NCI-H2196 treated with DMSO at 0.1 percent for 48 hours (cell line): ENCODE measurements around the gene SLC20A1.
A peak's percentile ranks its signal among the peaks of the same experiment; 100 is the strongest.
"Not testable (repeated sequence)": the region's sequence is repeated elsewhere in the genome, so short reads cannot be mapped to it uniquely, and the experiment has no call there.

Experiments
- DNase-seq: peaks from one replicate; lab custom pipeline; 2025; ENCODE audit not compliant: unreplicated experiment; lab: John Stamatoyannopoulos, UW

SLC20A1 gene

DNA sequence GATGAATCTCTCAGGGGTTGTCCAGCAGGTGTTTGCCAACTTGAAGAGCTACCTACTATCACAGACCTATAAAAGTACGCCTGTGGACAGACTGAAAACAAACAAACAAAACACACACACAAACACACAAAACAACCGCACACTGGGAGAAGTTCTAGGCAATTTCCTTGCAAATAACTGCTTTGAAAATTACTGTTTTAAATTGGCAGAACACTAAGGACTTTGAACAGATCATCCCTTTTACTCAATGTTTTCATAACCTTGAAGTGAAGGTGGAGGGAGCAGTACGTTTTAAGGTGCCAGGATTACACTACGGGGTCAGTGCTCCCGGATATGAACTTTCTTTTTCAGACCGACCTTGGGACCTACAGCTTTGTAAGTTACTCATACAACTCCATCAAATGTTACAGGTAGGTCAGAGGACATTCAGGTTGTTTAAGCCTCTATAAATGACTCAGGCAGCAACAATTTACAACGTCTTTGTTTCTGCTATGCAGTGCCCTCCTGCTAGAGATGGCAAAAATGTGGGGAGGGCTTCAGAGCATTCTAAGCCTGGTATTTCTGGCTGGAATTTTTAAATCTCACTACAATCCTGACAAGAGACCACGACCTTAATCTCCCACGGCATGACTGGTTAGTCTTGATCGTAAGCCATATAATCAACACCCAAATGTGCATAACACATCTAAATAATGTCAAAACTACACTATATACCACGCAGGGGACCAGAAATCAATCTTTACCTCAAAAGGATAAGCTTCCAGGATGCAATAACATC is 1.4 kb upstream of the SLC20A1 start:
- DNase-seq, result no peak

DNA sequence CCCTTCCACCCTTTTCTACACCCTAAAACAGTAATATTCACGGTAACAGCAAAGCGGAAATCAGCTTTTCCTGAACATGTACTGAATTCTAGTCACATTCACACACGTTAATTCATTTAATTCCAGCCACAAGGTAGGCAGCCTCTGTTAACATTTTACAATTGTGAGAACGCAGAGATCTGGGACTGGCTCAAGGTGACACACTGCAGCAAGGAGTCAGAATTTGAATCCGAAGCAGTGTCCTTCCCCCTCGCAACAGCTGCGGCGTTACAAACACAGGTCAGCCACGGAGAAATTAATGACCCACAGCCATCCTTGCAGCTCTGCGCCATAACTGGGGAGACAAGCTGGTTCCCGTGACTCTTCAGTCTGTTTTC is 818 bp upstream of the SLC20A1 start:
- no peak for DNase-seq

DNA sequence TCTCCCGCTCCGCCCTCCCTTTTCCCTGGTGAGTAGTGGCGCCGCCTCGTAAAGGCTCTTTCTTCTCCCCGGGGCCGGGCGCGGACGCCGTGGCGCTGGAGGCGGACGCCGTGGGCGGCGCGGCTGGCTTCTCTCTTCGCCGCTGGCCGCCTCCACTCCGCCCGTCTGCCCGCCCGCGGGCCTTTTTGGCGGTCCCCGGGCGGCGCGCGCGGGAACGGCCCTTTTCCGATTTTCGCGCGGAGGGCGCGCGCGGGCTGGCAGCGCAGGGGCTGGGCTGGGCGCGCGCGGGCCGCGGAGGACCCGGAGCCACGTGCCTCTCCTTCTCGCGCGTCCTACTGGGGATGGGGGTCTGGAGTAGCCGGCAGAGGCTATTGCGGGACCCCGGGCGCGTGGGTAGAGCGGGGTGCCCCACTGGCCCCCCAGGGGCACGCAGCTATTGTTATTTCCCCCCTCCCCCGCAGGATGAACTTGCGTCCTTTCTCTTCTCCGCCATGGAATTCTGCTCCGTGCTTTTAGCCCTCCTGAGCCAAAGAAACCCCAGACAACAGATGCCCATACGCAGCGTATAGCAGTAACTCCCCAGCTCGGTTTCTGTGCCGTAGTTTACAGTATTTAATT is 472 bp downstream of the SLC20A1 start:
- DNase-seq, result peak; percentile 62

DNA sequence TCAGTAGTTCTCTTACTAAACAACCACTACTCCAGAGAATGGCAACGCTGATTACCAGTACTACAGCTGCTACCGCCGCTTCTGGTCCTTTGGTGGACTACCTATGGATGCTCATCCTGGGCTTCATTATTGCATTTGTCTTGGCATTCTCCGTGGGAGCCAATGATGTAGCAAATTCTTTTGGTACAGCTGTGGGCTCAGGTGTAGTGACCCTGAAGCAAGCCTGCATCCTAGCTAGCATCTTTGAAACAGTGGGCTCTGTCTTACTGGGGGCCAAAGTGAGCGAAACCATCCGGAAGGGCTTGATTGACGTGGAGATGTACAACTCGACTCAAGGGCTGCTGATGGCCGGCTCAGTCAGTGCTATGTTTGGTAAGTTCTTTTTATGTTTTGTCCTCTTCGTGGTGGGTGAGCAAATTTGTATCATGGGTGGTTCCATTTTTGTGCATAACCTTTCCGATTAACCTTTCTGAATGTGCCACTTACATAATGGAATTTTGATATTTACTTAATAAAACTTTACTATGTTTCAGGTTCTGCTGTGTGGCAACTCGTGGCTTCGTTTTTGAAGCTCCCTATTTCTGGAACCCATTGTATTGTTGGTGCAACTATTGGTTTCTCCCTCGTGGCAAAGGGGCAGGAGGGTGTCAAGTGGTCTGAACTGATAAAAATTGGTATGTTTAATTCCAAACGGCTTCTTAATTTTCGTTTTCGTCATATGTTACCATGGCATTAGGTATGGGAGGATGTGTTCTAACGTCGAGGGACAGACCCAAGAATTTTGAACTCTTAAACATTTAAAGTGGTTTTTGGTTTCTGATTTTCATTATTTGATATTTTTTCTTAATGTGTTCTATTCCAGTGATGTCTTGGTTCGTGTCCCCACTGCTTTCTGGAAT is 1.3 kb downstream of the SLC20A1 start:
- no peak for DNase-seq

DNA sequence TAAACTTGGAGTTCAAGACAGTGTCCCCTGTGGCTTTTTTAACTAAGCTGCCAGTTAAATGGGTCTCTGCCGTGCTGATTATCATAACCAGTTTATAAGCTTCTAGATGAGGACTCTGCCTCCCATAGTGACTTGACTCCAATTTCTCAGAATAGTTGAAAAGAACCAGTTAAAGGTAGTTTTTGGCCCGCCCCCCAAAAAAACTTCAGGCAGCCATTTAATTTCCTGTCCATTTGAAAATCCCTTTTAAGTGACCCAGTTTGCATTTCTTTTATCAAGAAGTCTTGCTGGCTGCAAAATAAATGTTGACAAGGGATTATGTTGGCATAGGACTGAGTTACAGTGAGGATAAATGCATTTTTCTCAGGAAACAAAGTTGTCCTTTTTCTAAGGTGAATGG is 2.3 kb downstream of the SLC20A1 start:
- DNase-seq, result no peak

DNA sequence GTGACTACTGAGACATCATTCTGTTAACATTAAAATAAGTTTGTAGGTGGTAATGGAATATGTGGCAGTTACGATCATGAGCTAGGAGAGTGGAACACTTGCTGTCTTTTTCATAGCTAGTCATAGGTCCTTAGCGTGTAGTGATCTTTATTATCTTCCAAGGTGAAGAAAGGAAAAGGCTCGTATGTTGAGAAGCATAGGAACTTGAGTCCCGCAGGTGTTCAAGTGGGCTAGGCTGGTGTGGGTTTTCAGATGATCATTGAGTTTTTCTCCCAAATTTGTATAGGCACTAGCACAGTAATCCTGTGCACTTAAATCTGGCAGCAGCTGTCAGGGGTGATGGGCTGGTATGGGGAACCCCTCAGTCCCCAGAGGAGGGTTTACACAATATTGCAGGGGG is 10.9 kb downstream of the SLC20A1 start:
- DNase-seq, result no peak

DNA sequence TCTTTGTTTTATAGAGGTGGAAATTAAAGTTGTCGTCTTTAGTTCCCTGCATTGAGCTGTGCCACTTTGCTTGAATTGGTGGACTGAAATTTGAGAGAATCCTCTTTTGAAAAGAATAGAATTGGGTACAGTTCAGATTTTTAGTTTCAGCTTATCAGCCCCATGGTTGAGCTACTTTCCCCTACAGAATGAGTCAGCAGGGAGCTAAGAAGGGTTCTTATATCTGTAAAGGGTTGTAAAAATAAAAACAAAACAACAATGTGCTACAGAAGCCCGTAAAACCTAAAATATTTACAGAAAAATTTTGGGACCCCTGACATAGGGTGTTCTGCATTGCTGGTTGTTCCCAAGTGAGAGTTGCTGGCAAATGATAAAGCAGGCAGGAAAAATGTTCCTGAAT is 12.6 kb downstream of the SLC20A1 start:
- no peak for DNase-seq

DNA sequence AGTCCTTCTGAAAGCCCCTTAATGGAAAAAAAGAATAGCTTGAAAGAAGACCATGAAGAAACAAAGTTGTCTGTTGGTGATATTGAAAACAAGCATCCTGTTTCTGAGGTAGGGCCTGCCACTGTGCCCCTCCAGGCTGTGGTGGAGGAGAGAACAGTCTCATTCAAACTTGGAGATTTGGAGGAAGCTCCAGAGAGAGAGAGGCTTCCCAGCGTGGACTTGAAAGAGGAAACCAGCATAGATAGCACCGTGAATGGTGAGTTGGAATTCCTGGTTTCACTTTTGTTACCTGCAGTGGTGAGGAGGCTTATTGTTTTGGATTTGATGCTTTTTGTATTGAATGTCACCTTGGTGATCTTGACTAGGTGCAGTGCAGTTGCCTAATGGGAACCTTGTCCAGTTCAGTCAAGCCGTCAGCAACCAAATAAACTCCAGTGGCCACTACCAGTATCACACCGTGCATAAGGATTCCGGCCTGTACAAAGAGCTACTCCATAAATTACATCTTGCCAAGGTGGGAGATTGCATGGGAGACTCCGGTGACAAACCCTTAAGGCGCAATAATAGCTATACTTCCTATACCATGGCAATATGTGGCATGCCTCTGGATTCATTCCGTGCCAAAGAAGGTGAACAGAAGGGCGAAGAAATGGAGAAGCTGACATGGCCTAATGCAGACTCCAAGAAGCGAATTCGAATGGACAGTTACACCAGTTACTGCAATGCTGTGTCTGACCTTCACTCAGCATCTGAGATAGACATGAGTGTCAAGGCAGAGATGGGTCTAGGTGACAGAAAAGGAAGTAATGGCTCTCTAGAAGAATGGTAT is 13.3 kb downstream of the SLC20A1 start:
- no peak for DNase-seq

DNA sequence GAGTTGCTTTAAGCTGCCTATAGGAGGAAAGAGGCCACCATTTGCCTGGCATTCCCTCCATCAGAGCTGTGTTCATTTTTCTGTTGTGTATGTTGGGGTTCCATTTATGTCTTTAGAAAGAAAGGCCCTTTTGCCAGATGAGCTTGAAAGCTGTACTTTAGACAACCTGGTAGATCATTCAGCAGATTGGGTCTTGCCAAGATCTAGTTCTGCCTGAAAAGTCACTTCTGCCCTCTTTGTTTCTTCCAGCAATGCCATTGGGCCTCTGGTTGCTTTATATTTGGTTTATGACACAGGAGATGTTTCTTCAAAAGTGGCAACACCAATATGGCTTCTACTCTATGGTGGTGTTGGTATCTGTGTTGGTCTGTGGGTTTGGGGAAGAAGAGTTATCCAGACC is 14.4 kb downstream of the SLC20A1 start:
- no peak for DNase-seq

DNA sequence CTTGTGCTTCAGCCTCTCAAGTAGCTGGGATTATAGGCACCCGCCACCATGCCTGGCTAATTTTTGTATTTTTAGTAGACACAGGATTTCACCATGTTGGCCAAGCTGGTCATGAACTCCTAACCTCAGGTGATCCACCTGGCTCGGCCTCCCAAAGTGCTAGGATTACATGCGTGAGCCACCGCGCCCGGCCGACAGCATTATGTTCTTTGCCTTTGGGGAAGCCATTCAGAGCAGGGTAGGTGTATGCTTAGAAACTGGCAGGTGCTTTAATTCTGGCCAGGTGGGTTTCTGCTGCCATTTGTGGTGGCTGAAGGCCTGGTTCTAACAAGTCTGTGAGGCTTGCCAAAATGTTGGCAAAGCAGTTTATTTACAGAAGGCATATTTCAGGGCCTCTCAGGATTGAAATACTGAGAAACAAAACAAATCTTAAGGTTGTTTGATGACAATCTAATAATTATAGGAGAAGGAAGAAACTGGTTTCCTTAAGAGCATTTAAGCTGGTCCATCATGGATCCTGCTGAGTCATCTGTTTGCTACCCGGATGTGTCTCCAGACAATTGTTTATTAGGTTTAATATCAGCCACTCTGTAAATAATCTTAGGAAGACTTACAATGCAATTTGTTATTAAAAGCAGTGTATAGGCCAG is 16.0 kb downstream of the SLC20A1 start:
- peak; percentile 90 for DNase-seq

DNA sequence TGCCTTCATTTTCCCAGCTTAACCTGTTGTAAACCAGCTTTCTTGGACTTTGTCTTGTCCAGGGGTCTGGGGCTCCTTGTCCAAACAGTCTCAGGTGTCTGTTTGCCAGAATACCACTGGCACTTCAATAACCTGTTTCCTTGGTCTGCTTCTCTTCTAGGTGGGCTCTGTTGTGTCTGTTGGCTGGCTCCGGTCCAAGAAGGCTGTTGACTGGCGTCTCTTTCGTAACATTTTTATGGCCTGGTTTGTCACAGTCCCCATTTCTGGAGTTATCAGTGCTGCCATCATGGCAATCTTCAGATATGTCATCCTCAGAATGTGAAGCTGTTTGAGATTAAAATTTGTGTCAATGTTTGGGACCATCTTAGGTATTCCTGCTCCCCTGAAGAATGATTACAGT is 17.0 kb downstream of the SLC20A1 start:
- DNase-seq, result no peak

DNA sequence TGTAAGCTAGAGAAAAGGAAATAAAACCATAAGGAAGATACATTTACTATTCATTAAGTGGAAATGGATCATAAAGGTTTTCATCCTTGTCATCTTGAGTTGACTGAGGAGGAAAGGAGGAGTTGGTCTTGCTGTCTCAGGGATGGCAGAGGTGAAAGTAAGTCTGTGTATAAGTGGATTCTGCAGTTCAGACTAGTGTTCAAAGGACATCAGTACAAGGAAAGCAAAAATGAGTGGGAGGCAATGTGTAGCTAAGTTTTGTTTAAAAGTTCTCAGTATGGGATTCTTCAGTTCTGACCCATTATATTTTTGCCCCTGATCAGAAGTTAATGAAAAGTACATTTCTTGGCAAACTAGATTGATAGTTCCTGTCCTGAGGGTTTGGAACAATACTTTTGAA is 18.9 kb downstream of the SLC20A1 start:
- DNase-seq, result no peak

DNA sequence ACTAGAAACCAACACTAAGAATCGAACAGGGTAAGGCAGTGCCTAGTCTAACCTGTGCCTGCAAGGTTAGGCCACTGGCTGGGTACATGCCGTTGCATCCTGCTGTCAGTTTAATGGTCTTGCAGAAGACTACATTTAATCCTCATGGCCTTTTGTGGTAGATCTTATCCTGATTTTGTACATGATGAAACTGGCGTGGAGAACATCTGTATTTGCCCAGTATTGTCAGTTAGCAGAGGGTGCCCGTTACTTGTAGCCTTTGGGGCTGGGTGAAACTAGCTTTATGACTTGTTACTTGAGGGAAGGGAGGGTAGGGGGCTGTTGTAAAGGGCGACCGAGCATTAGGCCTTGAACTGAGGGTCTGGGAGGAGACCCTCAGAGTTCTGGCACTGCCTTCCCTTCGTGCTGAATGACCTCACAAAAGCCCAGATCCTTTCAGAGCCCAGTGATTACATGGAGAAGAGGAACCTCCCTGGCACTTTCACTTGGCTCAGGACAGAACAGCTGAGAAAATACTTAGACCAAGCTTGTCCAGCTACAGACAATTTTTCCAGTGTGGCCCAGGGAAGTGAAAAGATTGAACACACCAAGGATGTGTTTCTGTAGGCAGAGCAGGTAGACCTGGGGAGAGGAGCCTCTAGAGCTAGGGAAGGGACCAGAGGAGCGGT is 19.5 kb downstream of the SLC20A1 start:
- no peak for DNase-seq

DNA sequence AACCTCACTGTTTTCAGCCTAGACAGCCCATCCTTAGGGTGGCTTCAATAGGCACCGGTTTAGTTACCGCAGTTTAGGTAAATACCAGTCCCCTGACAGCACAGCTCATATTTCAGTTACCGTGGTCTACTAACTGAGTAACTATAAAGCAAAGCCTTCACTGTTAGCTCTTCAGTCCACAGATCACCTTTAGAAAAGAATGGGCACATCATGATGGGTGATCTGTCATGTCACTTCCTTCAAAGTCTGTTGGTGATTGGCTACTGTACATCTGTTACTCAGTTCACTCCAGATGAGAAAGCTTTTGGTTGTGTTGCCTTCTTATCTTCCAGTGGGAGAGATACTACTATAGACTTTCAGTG is 21.0 kb downstream of the SLC20A1 start:
- no peak for DNase-seq

DNA sequence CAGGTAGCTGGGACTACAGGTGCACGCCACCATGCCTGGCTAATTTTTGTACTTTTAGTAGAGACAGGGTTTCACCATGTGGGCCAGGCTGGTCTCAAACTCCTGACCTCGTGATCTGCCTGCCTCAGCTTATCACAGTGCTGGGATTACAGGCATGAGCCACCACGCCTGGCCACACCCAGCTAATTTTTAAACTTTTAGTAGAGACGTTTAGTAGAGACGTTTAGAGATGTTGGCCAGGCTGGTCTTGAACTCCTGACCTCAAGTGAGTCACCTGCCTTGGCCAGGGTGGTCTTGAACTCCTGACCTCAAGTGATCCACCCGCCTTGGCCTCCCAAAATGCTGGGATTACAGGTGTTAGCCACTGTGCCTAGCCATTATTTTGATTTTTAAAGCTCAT is 21.8 kb downstream of the SLC20A1 start:
- not testable (repeated sequence) for DNase-seq

DNA sequence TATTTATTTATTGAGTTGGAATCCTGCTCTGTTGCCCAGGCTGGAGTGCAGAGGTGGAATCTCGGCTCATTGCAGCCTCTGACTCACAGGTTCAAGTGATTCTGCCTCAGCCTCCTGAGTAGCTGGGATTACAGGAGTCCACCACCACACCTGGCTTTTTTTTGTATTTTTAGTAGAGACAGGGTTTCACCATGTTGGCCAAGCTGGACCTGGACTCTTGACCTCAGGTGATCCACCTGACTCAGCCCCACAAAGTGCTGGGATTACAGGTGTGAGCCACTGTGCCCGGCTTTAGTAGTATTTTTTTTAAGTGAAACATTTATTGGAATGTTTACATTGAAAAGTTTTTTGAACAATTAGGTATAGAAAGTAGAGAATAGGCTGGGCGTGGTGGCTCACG is 23.9 kb downstream of the SLC20A1 start:
- DNase-seq, result no peak

DNA sequence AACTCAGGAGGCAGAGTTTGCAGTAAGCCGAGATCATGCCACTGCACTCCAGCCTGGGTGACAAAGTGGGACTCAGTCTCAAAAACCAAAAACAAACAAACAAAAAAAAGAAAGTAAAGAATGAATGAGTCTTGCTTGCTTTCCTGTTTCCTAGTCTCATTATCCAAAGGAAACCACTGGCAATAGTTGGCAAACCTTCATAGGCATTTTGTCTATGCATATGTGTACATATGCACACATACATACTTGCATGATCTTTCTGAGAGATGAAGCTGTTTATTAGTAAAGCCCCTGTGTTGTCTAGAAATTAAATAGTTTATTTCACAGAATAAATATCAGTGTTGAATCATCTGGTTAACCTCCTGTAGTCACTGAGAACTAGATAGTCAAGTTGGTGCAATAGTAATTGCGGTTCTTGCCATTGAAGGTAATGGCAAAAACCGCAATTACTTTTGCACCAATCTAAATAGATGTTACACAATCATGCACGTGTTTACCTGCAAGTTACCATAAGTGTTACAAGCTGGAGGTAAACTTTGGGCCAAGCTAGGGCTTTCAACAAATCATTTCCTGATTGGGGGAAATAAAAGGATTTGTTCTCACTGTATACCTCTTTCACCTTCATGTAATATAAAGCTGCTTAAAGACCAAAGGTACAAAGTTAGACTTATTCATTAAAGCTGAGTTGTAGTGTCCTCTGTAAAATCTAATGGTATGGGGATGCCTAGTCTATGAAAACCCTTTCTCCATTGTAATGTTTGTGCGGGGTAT is 24.7 kb downstream of the SLC20A1 start:
- DNase-seq, result no peak

DNA sequence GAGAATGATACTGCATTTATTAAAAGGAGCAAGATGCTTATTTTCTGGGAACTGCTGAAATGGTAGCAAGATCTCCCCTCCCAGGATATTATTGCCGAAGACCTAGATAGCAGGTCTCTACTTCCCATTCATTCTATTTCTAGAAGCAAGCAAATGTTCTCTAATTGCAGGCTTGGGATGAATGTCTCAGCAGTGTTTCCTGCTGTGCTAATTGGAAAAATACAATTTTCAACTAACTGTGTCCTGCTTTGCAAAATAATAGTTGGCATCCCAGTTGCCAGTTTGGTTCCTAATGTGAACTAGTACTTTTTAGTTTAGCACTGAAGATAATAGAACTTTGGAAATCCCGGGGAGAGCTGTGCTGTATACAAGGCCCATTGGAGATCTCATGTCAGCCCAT is 26.1 kb downstream of the SLC20A1 start:
- no peak for DNase-seq

DNA sequence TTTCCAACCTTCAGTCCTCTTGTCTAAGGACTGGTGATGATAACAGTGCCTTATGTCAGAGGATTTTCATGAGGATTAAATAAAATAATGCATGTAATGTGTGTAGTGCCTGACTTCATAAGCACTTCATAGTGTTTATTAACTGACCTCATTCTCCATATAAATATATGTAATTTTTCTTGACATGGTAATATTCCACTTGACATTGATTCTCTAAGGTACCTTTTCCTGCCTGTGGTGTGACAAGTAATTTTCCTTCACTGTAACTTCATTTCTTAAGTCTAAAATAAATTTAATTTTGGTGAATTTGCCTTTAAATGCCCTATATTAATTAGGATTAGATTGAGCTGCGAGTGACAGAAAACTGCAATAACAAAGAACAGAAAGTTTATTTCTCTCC is 27.3 kb downstream of the SLC20A1 start:
- DNase-seq, result no peak
